Neural progenitor cell (in vitro differentiated cells): Measurements from ENCODE around the gene TXNDC5. TPM values are rescaled to one million over a fixed set of nuclear protein-coding genes. Genes with fewer than 3 reads are reported as not detected.

Experiments
- DNase-seq: peaks from one replicate; pipeline ENCODE4 v3.0.0-alpha.2; 2016; ENCODE audit warnings: low spot score
- H2AFZ ChIP-seq: fragments of 200-600 bp; sonication (generic); replicated peaks from 2 replicates; pipeline ENCODE4 v1.6.1; 2016; ENCODE audit warnings: antibody characterized with exemption
- H3F3A ChIP-seq: fragments of 200-600 bp; sonication (generic); 2 replicates; pipeline ENCODE4 v1.6.1; 2016; ENCODE audit warnings: antibody characterized with exemption, low read depth
- H3K27ac ChIP-seq: fragments of 200-600 bp; sonication (generic); 2 replicates; pipeline ENCODE4 v1.5.1; 2016; ENCODE audit warnings: mild to moderate bottlenecking
- H3K27me3 ChIP-seq: fragments of 200-600 bp; sonication (generic); 2 replicates; pipeline ENCODE4 v1.6.1; 2016; ENCODE audit warnings: mild to moderate bottlenecking, moderate library complexity
- H3K36me3 ChIP-seq: fragments of 200-600 bp; sonication (generic); 2 replicates; pipeline ENCODE4 v1.5.1; 2016
- H3K4me1 ChIP-seq: fragments of 200-600 bp; sonication (generic); 2 replicates; pipeline ENCODE4 v1.6.1; 2016; ENCODE audit warnings: mixed run types
- H3K4me2 ChIP-seq: fragments of 200-600 bp; sonication (generic); 2 replicates; pipeline ENCODE4 v1.6.1; 2016
- H3K4me3 ChIP-seq: fragments of 200-600 bp; sonication (generic); 2 replicates; pipeline ENCODE4 v1.5.1; 2016
- H3K79me2 ChIP-seq: fragments of 200-600 bp; sonication (generic); 2 replicates; pipeline ENCODE4 v1.6.1; 2016; ENCODE audit warnings: low read depth
- H3K9ac ChIP-seq: fragments of 200-600 bp; sonication (generic); 2 replicates; pipeline ENCODE4 v1.6.1; 2016
- H3K9me3 ChIP-seq: fragments of 200-600 bp; sonication (generic); 2 replicates; pipeline ENCODE4 v1.5.1; 2016; ENCODE audit warnings: low read depth
- H4K20me1 ChIP-seq: fragments of 200-600 bp; sonication (generic); 2 replicates; pipeline ENCODE4 v1.6.1; 2016; ENCODE audit warnings: low read depth
- H3K27ac Mint-ChIP-seq: 3 replicates; pipeline ENCODE4 v1.8.0; 2021; ENCODE audit warnings: mixed read lengths
- H3K27me3 Mint-ChIP-seq: 2 replicates; pipeline ENCODE4 v1.8.0; 2022; ENCODE audit warnings: low read depth, mild to moderate bottlenecking, inconsistent platforms, moderate library complexity, mixed read lengths; ENCODE audit not compliant: insufficient read depth
- H3K36me3 Mint-ChIP-seq: 3 replicates; pipeline ENCODE4 v1.8.0; 2021; ENCODE audit warnings: mixed read lengths
- H3K4me1 Mint-ChIP-seq: 3 replicates; pipeline ENCODE4 v1.8.0; 2021; ENCODE audit warnings: mixed read lengths
- H3K4me3 Mint-ChIP-seq: 3 replicates; pipeline ENCODE4 v1.8.0; 2021; ENCODE audit warnings: mild to moderate bottlenecking, moderate library complexity, mixed read lengths
- H3K9me3 Mint-ChIP-seq: 3 replicates; pipeline ENCODE4 v1.8.0; 2020; ENCODE audit warnings: mixed read lengths
- CTCF ChIP-seq: fragments of 200-600 bp; sonication (generic); IDR thresholded peaks from 2 replicates; pipeline ENCODE4 v1.5.1; 2017; ENCODE audit warnings: antibody characterized with exemption, mild to moderate bottlenecking
- EZH2 ChIP-seq: fragments of 200-600 bp; sonication (generic); IDR thresholded peaks from 2 replicates; pipeline ENCODE4 v1.6.1; 2017; ENCODE audit warnings: antibody characterized with exemption, mild to moderate bottlenecking, moderate library complexity
- EZH2phosphoT487 ChIP-seq: fragments of 200-600 bp; sonication (generic); IDR thresholded peaks from 2 replicates; pipeline ENCODE4 v1.6.1; 2017; ENCODE audit warnings: antibody characterized with exemption
- total RNA-seq: library from RNA; depleted of rRNA; stranded (reverse); fragments of >200 nt; gene quantifications from 2 replicates; pipeline ENCODE4 v1.2.3, GENCODE V29; 2015; ENCODE audit warnings: low replicate concordance

TXNDC5 gene
- total RNA-seq, 1 donor from 2014 or later = 155 TPM

- Histone ChIP-seq H2AFZ (no peak overlapping the region), H3K27me3 (no peaks in the 10 kb centered on the region), H3K4me2 (no peak overlapping the region), H3K36me3 (no peaks in the 10 kb centered on the region), H3K4me3 (no peak overlapping the region), H3K79me2 (no peaks in the 10 kb centered on the region), H3K9me3 (no peaks in the 10 kb centered on the region), H3K4me1 (peaks cover 12% of the 10 kb centered on the region), H3F3A (no peaks in the 10 kb centered on the region), H3K27ac (no peak overlapping the region), H3K9ac (no peak overlapping the region), H4K20me1 (no peaks in the 10 kb centered on the region)
- Mint-ChIP-seq H3K27ac (no peak overlapping the region), H3K4me3 (no peak overlapping the region), H3K4me1 (no peaks in the 10 kb centered on the region), H3K36me3 (no peaks in the 10 kb centered on the region), H3K9me3 (peaks cover 7% of the 10 kb centered on the region), H3K27me3 (no peaks in the 10 kb centered on the region)
- TF ChIP-seq EZH2 = no peak
- no peak for TF ChIP-seq EZH2phosphoT487
- no peak for TF ChIP-seq CTCF
- DNase-seq = no peak
Observed at GRCh38 chr6:7920425-7920824, 9.8 kb upstream of the TXNDC5 start.

GRCh38 chr6:7919871-7920270 lies 9.3 kb upstream of the TXNDC5 start:
- no peaks in the 10 kb centered on the region for H3K79me2 ChIP-seq
- H3K4me3 ChIP-seq = no peak overlapping the region
- Mint-ChIP-seq H3K27ac (no peak overlapping the region), H3K27me3 (no peaks in the 10 kb centered on the region), H3K36me3 (no peaks in the 10 kb centered on the region), H3K9me3 (peaks cover 2% of the 10 kb centered on the region), H3K4me3 (no peak overlapping the region), H3K4me1 (no peaks in the 10 kb centered on the region)
- H3K27ac ChIP-seq = no peak overlapping the region
- H2AFZ ChIP-seq = no peak overlapping the region
- no peaks in the 10 kb centered on the region for H3K9me3 ChIP-seq
- no peak for DNase-seq
- no peaks in the 10 kb centered on the region for H4K20me1 ChIP-seq
- peaks cover 12% of the 10 kb centered on the region for H3K4me1 ChIP-seq
- H3K27me3 ChIP-seq = peaks cover 3% of the 10 kb centered on the region
- no peak overlapping the region for H3K9ac ChIP-seq
- H3F3A ChIP-seq = no peaks in the 10 kb centered on the region
- TF ChIP-seq CTCF (no peak), EZH2 (no peak), EZH2phosphoT487 (no peak)
- no peak overlapping the region for H3K4me2 ChIP-seq
- H3K36me3 ChIP-seq = no peaks in the 10 kb centered on the region

GRCh38 chr6:7918403-7918802 lies 7.8 kb upstream of the TXNDC5 start:
- H3K27me3 Mint-ChIP-seq = no peaks in the 10 kb centered on the region
- no peaks in the 10 kb centered on the region for H3K4me1 Mint-ChIP-seq
- no peaks in the 10 kb centered on the region for H3K36me3 Mint-ChIP-seq
- Histone ChIP-seq H3F3A (peaks cover 3% of the 10 kb centered on the region), H2AFZ (no peak overlapping the region), H3K4me3 (no peak overlapping the region), H3K36me3 (no peaks in the 10 kb centered on the region), H3K4me2 (no peak overlapping the region), H3K9me3 (no peaks in the 10 kb centered on the region), H4K20me1 (no peaks in the 10 kb centered on the region), H3K27ac (no peak overlapping the region), H3K9ac (no peak overlapping the region), H3K4me1 (peaks cover 16% of the 10 kb centered on the region), H3K79me2 (no peaks in the 10 kb centered on the region), H3K27me3 (peaks cover 14% of the 10 kb centered on the region)
- no peak overlapping the region for H3K4me3 Mint-ChIP-seq
- TF ChIP-seq EZH2phosphoT487 (no peak), CTCF (no peak), EZH2 (no peak)
- DNase-seq = no peak
- H3K27ac Mint-ChIP-seq = no peak overlapping the region
- H3K9me3 Mint-ChIP-seq = no peaks in the 10 kb centered on the region
